HEK293 (cell line): Measurements from ENCODE around the gene VANGL1.

Experiments
- CTCF ChIA-PET: fragments of 350-600 bp; formaldehyde crosslinking; extraction: SDS; loops from one replicate; lab custom pipeline; 2021; ENCODE audit warnings: antibody characterized with exemption; lab: Yijun Ruan, JAX
- POLR2A ChIA-PET: fragments of 300-600 bp; formaldehyde crosslinking; extraction: SDS; loops from one replicate; lab custom pipeline; 2020; ENCODE audit warnings: antibody characterized with exemption, inconsistent platforms; lab: Yijun Ruan, JAX
- H3K27ac ChIP-seq: fragments of 200-500 bp; sonication (Bioruptor generic); 2 replicates; pipeline ENCODE4 v1.5.1; 2014; ENCODE audit warnings: low read depth, low read length, control low read depth, inconsistent platforms; ENCODE audit errors: extremely low read depth
- H3K36me3 ChIP-seq, 2 experiments: fragments of 200-500 bp in 1 of 2; sonication (Bioruptor generic) in 1 of 2; 1 replicate in 1 of 2; 2 replicates in 1 of 2; pipeline ENCODE4 v1.5.1; 2014 to 2017; ENCODE audit warnings: inconsistent platforms in 2 of 2, low read length in 2 of 2; ENCODE audit not compliant: control insufficient read depth in 2 of 2, insufficient read depth in 1 of 2
- H3K4me1 ChIP-seq: fragments of 200-500 bp; sonication (Bioruptor generic); 2 replicates; pipeline ENCODE4 v1.5.1; 2014; ENCODE audit warnings: mild to moderate bottlenecking, low read length, inconsistent platforms; ENCODE audit not compliant: control insufficient read depth, insufficient read depth
- H3K4me3 ChIP-seq: 2 replicates; pipeline ENCODE4 v1.5.1; 2011; ENCODE audit warnings: low read depth, mild to moderate bottlenecking, control low read depth, low read length, moderate library complexity
- H3K9me3 ChIP-seq: fragments of 200-500 bp; sonication (Bioruptor generic); 2 replicates; pipeline ENCODE4 v1.5.1; 2014; ENCODE audit warnings: low read depth, low read length, inconsistent platforms; ENCODE audit not compliant: control insufficient read depth, insufficient read depth
- EGR2 ChIP-seq: fragments of 450-650 bp; formaldehyde crosslinking; IDR thresholded peaks from 2 replicates; pipeline ENCODE4 v1.5.1; 2016; ENCODE audit warnings: low read depth, missing biosample characterization, missing genetic modification characterization
- IKZF3 ChIP-seq: fragments of 450-650 bp; IDR thresholded peaks from 2 replicates; pipeline ENCODE4 v1.5.0; 2018; ENCODE audit warnings: missing biosample characterization, mild to moderate bottlenecking, missing genetic modification characterization, moderate library complexity
- SETDB1 ChIP-seq: IDR thresholded peaks from one replicate; pipeline ENCODE4 v1.6.1; 2017; ENCODE audit warnings: mild to moderate bottlenecking, low read length, moderate library complexity, mixed read lengths; ENCODE audit not compliant: insufficient read length
- TRIM28 ChIP-seq: IDR thresholded peaks from 2 replicates; pipeline ENCODE4 v1.6.1; 2011; ENCODE audit warnings: low read length, control low read depth, borderline replicate concordance
- ZBTB20 ChIP-seq: fragments of 450-650 bp; formaldehyde crosslinking; IDR thresholded peaks from 2 replicates; pipeline ENCODE4 v1.5.1; 2016; ENCODE audit warnings: missing biosample characterization, missing genetic modification characterization
- ZEB2 ChIP-seq: fragments of 450-650 bp; formaldehyde crosslinking; IDR thresholded peaks from 2 replicates; pipeline ENCODE4 v1.5.1; 2016; ENCODE audit warnings: missing biosample characterization, missing genetic modification characterization
- ZNF10 ChIP-seq: fragments of 450-650 bp; formaldehyde crosslinking; IDR thresholded peaks from 2 replicates; pipeline ENCODE4 v1.5.1; 2017; ENCODE audit warnings: missing biosample characterization, missing genetic modification characterization
- ZNF174 ChIP-seq: fragments of 450-650 bp; formaldehyde crosslinking; IDR thresholded peaks from 2 replicates; pipeline ENCODE4 v1.5.0; 2017; ENCODE audit warnings: missing biosample characterization, mild to moderate bottlenecking, missing genetic modification characterization
- ZNF596 ChIP-seq: fragments of 450-650 bp; IDR thresholded peaks from 2 replicates; pipeline ENCODE4 v1.5.0; 2018; ENCODE audit warnings: missing biosample characterization, mild to moderate bottlenecking, missing genetic modification characterization, moderate library complexity
- ZNF626 ChIP-seq: fragments of 450-650 bp; sonication (Bioruptor Pico); formaldehyde crosslinking; IDR thresholded peaks from 2 replicates; pipeline ENCODE4 v1.5.1; 2018; ENCODE audit warnings: missing biosample characterization, missing genetic modification characterization, inconsistent platforms
- ZNF660 ChIP-seq: fragments of 450-650 bp; IDR thresholded peaks from 2 replicates; pipeline ENCODE4 v1.5.1; 2018; ENCODE audit warnings: missing biosample characterization, mild to moderate bottlenecking, missing genetic modification characterization
- ZSCAN30 ChIP-seq: fragments of 450-650 bp; IDR thresholded peaks from 2 replicates; pipeline ENCODE4 v1.5.1; 2018; ENCODE audit warnings: missing biosample characterization, mild to moderate bottlenecking, missing genetic modification characterization, moderate library complexity
- TF ChIP-seq, protein P1 (sequence below): fragments of 450-650 bp; IDR thresholded peaks from 2 replicates; pipeline ENCODE4 v1.5.1; 2018; ENCODE audit warnings: missing biosample characterization, mild to moderate bottlenecking, missing genetic modification characterization
- TF ChIP-seq, protein P2 (sequence below): sonication (generic); formaldehyde crosslinking; IDR thresholded peaks from 2 replicates; pipeline ENCODE4 v1.8.1; 2022; ENCODE audit warnings: mild to moderate bottlenecking, moderate library complexity, missing genetic modification reagents
- TF ChIP-seq, protein P3 (sequence below): fragments of 450-650 bp; formaldehyde crosslinking; IDR thresholded peaks from 2 replicates; pipeline ENCODE4 v1.5.1; 2016; ENCODE audit warnings: missing biosample characterization, missing genetic modification characterization, low read depth
- TF ChIP-seq, protein P4 (sequence below): fragments of 450-650 bp; formaldehyde crosslinking; conservative IDR thresholded peaks from 2 replicates; pipeline ENCODE4 v1.5.1; 2016; ENCODE audit warnings: low read depth, missing biosample characterization, missing genetic modification characterization

The VANGL1 gene

DNA sequence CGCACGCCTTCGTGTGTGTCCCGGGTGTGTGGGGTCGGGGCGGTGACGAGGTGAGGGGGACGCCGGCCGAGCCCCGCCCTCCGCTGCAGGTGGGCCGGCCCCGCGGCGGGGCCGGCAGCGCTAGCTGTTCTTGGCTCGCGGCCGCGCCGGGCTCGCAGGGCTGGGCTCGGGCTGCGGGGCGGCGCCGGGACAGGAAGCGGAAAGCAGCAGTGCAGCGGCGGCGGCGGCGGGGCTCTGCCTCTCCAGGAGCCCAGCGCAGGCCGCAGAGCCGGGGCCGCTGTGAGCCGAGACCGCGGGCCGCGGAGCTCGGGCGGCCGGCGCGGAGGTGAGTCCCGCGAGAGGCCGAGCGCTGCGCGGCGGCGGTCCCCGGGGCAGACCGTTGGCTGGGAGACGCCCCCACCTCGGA lies at the start of gene VANGL1:
Gene VANGL1, plus strand, starts transcription at position 209 of the 406 bp plus-strand sequence. CDS start 9,444 bp downstream, outside the sequence.
- H3K4me1 ChIP-seq, result peaks cover 13% of the 10 kb centered on the region
- ChIA-PET CTCF (interaction anchor here (0.6 to 1.4 kb wide), 4 partner anchors 65 to 718 kb away, joined by 3 to 7 read pairs (median 4); no protein-coding TSS in a partner anchor), POLR2A (no interaction called here)
- TF ChIP-seq SETDB1 (peak; percentile 88), ZEB2 (tag by site-specific recombination) (no peak), ZNF626 (tag by site-specific recombination) (peak; percentile 61; the same call in 1 of the 2 replicates), TRIM28 (peak; percentile 8; the same call in 1 of the 2 replicates), ZNF660 (tag by site-specific recombination) (peak; percentile 51; the same call in 1 of the 2 replicates), ZNF10 (tag by site-specific recombination) (0 out of 2 replicates have a peak, but pooled peaks have one; percentile 10), ZNF596 (tag by site-specific recombination) (peak; percentile 33; the same call in 1 of the 2 replicates), ZBTB20 (tag by site-specific recombination) (peak; percentile 3; the same call in 1 of the 2 replicates), IKZF3 (tag by site-specific recombination) (0 out of 2 replicates have a peak, but pooled peaks have one; percentile 34), ZNF174 (tag by site-specific recombination) (no peak), EGR2 (tag by site-specific recombination) (0 out of 2 replicates have a peak, but pooled peaks have one; percentile 4), ZSCAN30 (tag by site-specific recombination) (0 out of 2 replicates have a peak, but pooled peaks have one; percentile 48)
- TF ChIP-seq, protein P1, sequence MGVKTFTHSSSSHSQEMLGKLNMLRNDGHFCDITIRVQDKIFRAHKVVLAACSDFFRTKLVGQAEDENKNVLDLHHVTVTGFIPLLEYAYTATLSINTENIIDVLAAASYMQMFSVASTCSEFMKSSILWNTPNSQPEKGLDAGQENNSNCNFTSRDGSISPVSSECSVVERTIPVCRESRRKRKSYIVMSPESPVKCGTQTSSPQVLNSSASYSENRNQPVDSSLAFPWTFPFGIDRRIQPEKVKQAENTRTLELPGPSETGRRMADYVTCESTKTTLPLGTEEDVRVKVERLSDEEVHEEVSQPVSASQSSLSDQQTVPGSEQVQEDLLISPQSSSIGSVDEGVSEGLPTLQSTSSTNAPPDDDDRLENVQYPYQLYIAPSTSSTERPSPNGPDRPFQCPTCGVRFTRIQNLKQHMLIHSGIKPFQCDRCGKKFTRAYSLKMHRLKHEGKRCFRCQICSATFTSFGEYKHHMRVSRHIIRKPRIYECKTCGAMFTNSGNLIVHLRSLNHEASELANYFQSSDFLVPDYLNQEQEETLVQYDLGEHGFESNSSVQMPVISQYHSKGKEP, result peak; percentile 29; the same call in 1 of the 2 replicates
- TF ChIP-seq, protein P2, sequence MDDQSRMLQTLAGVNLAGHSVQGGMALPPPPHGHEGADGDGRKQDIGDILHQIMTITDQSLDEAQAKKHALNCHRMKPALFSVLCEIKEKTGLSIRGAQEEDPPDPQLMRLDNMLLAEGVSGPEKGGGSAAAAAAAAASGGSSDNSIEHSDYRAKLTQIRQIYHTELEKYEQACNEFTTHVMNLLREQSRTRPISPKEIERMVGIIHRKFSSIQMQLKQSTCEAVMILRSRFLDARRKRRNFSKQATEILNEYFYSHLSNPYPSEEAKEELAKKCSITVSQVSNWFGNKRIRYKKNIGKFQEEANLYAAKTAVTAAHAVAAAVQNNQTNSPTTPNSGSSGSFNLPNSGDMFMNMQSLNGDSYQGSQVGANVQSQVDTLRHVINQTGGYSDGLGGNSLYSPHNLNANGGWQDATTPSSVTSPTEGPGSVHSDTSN (CRISPR knock-in tag), result peak; percentile 66
- TF ChIP-seq, protein P3, sequence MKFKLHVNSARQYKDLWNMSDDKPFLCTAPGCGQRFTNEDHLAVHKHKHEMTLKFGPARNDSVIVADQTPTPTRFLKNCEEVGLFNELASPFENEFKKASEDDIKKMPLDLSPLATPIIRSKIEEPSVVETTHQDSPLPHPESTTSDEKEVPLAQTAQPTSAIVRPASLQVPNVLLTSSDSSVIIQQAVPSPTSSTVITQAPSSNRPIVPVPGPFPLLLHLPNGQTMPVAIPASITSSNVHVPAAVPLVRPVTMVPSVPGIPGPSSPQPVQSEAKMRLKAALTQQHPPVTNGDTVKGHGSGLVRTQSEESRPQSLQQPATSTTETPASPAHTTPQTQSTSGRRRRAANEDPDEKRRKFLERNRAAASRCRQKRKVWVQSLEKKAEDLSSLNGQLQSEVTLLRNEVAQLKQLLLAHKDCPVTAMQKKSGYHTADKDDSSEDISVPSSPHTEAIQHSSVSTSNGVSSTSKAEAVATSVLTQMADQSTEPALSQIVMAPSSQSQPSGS, result 0 out of 2 replicates have a peak, but pooled peaks have one; percentile 1
- TF ChIP-seq, protein P4, sequence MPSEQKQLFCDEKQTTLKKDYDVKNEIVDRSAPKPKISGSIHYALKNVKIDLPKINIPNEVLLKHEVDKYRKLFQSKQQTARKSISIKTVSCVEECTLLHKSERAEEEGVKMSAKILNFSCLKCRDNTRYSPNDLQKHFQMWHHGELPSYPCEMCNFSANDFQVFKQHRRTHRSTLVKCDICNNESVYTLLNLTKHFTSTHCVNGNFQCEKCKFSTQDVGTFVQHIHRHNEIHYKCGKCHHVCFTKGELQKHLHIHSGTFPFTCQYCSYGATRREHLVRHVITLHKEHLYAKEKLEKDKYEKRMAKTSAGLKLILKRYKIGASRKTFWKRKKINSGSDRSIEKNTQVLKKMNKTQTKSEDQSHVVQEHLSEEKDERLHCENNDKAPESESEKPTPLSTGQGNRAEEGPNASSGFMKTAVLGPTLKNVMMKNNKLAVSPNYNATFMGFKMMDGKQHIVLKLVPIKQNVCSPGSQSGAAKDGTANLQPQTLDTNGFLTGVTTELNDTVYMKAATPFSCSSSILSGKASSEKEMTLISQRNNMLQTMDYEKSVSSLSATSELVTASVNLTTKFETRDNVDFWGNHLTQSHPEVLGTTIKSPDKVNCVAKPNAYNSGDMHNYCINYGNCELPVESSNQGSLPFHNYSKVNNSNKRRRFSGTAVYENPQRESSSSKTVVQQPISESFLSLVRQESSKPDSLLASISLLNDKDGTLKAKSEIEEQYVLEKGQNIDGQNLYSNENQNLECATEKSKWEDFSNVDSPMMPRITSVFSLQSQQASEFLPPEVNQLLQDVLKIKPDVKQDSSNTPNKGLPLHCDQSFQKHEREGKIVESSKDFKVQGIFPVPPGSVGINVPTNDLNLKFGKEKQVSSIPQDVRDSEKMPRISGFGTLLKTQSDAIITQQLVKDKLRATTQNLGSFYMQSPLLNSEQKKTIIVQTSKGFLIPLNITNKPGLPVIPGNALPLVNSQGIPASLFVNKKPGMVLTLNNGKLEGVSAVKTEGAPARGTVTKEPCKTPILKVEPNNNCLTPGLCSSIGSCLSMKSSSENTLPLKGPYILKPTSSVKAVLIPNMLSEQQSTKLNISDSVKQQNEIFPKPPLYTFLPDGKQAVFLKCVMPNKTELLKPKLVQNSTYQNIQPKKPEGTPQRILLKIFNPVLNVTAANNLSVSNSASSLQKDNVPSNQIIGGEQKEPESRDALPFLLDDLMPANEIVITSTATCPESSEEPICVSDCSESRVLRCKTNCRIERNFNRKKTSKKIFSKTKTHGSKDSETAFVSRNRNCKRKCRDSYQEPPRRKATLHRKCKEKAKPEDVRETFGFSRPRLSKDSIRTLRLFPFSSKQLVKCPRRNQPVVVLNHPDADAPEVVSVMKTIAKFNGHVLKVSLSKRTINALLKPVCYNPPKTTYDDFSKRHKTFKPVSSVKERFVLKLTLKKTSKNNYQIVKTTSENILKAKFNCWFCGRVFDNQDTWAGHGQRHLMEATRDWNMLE (tag by site-specific recombination), result no peak
- H3K27ac ChIP-seq, result peak within 1 kb of the TSS; percentile 83; the same call in 1 of the 2 replicates
- H3K4me3 ChIP-seq, result peak within 1 kb of the TSS; percentile 85
- H3K36me3 ChIP-seq, result no peaks in the 10 kb centered on the region
- no peaks in the 10 kb centered on the region for H3K9me3 ChIP-seq
